Measurements from ENCODE around the gene NPHS1. TPM values are rescaled to one million over a fixed set of nuclear protein-coding genes. Genes with fewer than 3 reads are reported as not detected.

Gene NPHS1
- not detected in 2 replicates for total RNA-seq

GRCh38 chr19:35852029-35852780 is at the start of gene NPHS1:
NPHS1 (minus strand) TSS chr19:35852504; CDS start chr19:35851837, 667 bp downstream.

GRCh38 chr19:35868172-35868822 is 16.0 kb upstream of the NPHS1 start, which contains the start of gene APLP1:
APLP1 (plus strand) TSS chr19:35868574; CDS start chr19:35868637, 63 bp downstream.

GRCh38 chr19:35856546-35857149 is 4.3 kb upstream of the NPHS1 start, which contains the start of gene KIRREL2:
KIRREL2 (plus strand) TSS chr19:35856911; CDS start chr19:35857120, 209 bp downstream.

GRCh38 chr19:35812220-35813042 is 39.9 kb downstream of the NPHS1 start, which contains the start of gene PRODH2:
PRODH2 (minus strand) TSS chr19:35812845; CDS start chr19:35812805, 40 bp downstream.

Other genes with a start within 250 kb of the NPHS1 start
- gene HAUS5, start 239.8 kb downstream of the NPHS1 start, total RNA-seq, result 4.8 and 11.1 TPM in 2 replicates
- 26.2 and 58.3 TPM in 2 replicates for gene RBM42, start 223.5 kb downstream of the NPHS1 start, total RNA-seq
- gene ETV2, start 210.8 kb downstream of the NPHS1 start, total RNA-seq, result 0.19 and 0.28 TPM in 2 replicates
- gene COX6B1, start 204.2 kb downstream of the NPHS1 start, total RNA-seq, result 282 and 447 TPM in 2 replicates
- under 0.01 TPM in 1 of 2 replicates, not detected in the other for gene UPK1A, start 186.0 kb downstream of the NPHS1 start, total RNA-seq
- gene ZBTB32, start 147.9 kb downstream of the NPHS1 start, total RNA-seq, result not detected in 2 replicates
- 2.5 and 3.3 TPM in 2 replicates for gene KMT2B, start 134.5 kb downstream of the NPHS1 start, total RNA-seq
- 0.56 and 1.3 TPM in 2 replicates for gene IGFLR1, start 110.1 kb downstream of the NPHS1 start, total RNA-seq
- 7.3 and 7.9 TPM in 2 replicates for gene U2AF1L4, start 107.1 kb downstream of the NPHS1 start, total RNA-seq
- gene PSENEN, start 106.9 kb downstream of the NPHS1 start, total RNA-seq, result 15.1 and 17.5 TPM in 2 replicates
- gene LIN37, start 103.9 kb downstream of the NPHS1 start, total RNA-seq, result 10.5 and 11.0 TPM in 2 replicates
- gene HSPB6, start 95.5 kb downstream of the NPHS1 start, total RNA-seq, result 36.4 and 96.1 TPM in 2 replicates
- 2.8 and 4.0 TPM in 2 replicates for gene PROSER3, start 94.3 kb downstream of the NPHS1 start, total RNA-seq
- gene ARHGAP33, start 76.9 kb downstream of the NPHS1 start, total RNA-seq, result 1.7 and 2.9 TPM in 2 replicates
- gene PRODH2, start 39.7 kb downstream of the NPHS1 start, total RNA-seq, result not detected in 2 replicates
- 0.28 TPM in 1 of 2 replicates, not detected in the other for gene KIRREL2, start 4.4 kb upstream of the NPHS1 start, total RNA-seq
- 12.7 and 14.8 TPM in 2 replicates for gene APLP1, start 16.1 kb upstream of the NPHS1 start, total RNA-seq
- gene NFKBID, start 48.0 kb upstream of the NPHS1 start, total RNA-seq, result 2.0 and 2.5 TPM in 2 replicates
- gene HCST, start 50.0 kb upstream of the NPHS1 start, total RNA-seq, result 0.38 and 0.56 TPM in 2 replicates
- gene TYROBP, start 55.8 kb upstream of the NPHS1 start, total RNA-seq, result not detected in 2 replicates
- gene LRFN3, start 83.9 kb upstream of the NPHS1 start, total RNA-seq, result 1.2 and 2.3 TPM in 2 replicates
- gene SDHAF1, start 142.7 kb upstream of the NPHS1 start, total RNA-seq, result 12.1 and 12.5 TPM in 2 replicates
- 0.19 and 0.28 TPM in 2 replicates for gene SYNE4, start 156.3 kb upstream of the NPHS1 start, total RNA-seq
- gene ALKBH6, start 161.7 kb upstream of the NPHS1 start, total RNA-seq, result 18.3 and 20.5 TPM in 2 replicates
- gene CLIP3, start 180.4 kb upstream of the NPHS1 start, total RNA-seq, result 2.5 and 5.4 TPM in 2 replicates
- gene THAP8, start 201.8 kb upstream of the NPHS1 start, total RNA-seq, result 3.3 and 4.5 TPM in 2 replicates
- 0.85 and 8.4 TPM in 2 replicates for gene WDR62, start 202.4 kb upstream of the NPHS1 start, total RNA-seq